Pancreas (tissue), 10 donors: ENCODE measurements around the gene RNFT2. TPM values are rescaled to one million over a fixed set of nuclear protein-coding genes. Genes with fewer than 3 reads are reported as not detected.
A peak's percentile ranks its signal among the peaks of the same experiment; 100 is the strongest.

Experiments used
- ATAC-seq, 4 donors: fragments of 200-7000 bp; cut with Tn5 transposase; one replicate each; pipeline versions ENCODE4 v1.8.0 to v1.9.1; 2020; ENCODE audit warnings: mild to moderate bottlenecking in 4 of 4, moderate library complexity in 4 of 4
- DNase-seq, 6 donors: peaks; one replicate each; pipeline ENCODE4 v3.0.0-alpha.2; 2020
- FAIRE-seq: peaks from 2 replicates; lab custom pipeline; 2012; peaks lifted over from hg19 to GRCh38; lab: Jason Lieb, UNC
- H3K27ac ChIP-seq, 4 donors: fragments of 200-600 bp; sonication (generic); 1 replicate in 3 of 4; 2 replicates in 1 of 4; pipeline versions ENCODE4 v1.5.0 to v1.8.0; 2020
- H3K27me3 ChIP-seq, 4 donors: fragments of 200-600 bp; one replicate each; pipeline ENCODE4 v1.8.0; 2021
- H3K36me3 ChIP-seq, 3 donors: fragments of 200-600 bp; sonication (generic) in 1 of 3; one replicate each; pipeline versions ENCODE4 v1.5.0 to v1.8.0; 2020 to 2021
- H3K4me1 ChIP-seq, 3 donors: fragments of 200-600 bp; one replicate each; pipeline ENCODE4 v1.8.0; 2021
- H3K4me3 ChIP-seq, 4 donors: fragments of 200-600 bp; sonication (generic) in 2 of 4; one replicate each; pipeline versions ENCODE4 v1.5.0 to v1.8.0; 2020 to 2021
- H3K9me3 ChIP-seq, 4 donors: fragments of 200-600 bp; one replicate each; pipeline ENCODE4 v1.8.0; 2021
- CTCF ChIP-seq, 4 donors: fragments of 200-600 bp; sonication (generic) in 3 of 4; IDR thresholded peaks; one replicate each; pipeline versions ENCODE4 v1.5.0 to v1.8.0; 2021; ENCODE audit warnings: antibody characterized with exemption in 4 of 4
- whole genome bisulfite sequencing, 2 donors: extraction: QIAGEN DNeasy Blood & Tissue Kit; methylation state at CpG; one replicate each; pipeline ENCODE4 v1.1.7; 2013; 5-methylcytosine and 5-hydroxymethylcytosine counted together
- intact Hi-C, 3 donors: fragments of 100-400 bp; cut with DNase I; formaldehyde crosslinking; loops; one replicate each; pipeline versions ENCODE4 v1.11.1 to v1.14.2; 2022
- polyA plus RNA-seq, 2 donors: library from polyadenylated mRNA; stranded (reverse); fragments of 200-250 nt; gene quantifications; one replicate each; pipeline ENCODE4 v1.2.3, GENCODE V29; 2013
- total RNA-seq, 6 donors: library from RNA; stranded (reverse); fragmentation: NEBNext Ultra II Directional in 4 of 6; extraction: Animal tissue kit (Norgen Biotek cat#: 25700) in 4 of 6; gene quantifications; one replicate each; pipeline versions ENCODE4 v1.2.1 to v1.2.4, GENCODE V29; 2021 to 2023
- donor health status: healthy with polysubstance abuse.
- donor health status: DM: no; HTN: no; CAD: no; lungs with moderate emphysema.
- donor health status: DM: no; HTN: no; CAD: no.
- donor health status: control.
- donor health status: control.
- donor health status: Bipolar disorder and iron deficiency.
- donor health status: DM: yes; HTN: yes; CAD: no.
- donor health status: DM: no; HTN: no; CAD: no.
- donor health status: DM: no; HTN: no; CAD: no.
- donor health status: DM: yes; HTN: yes; CAD: no.

RNFT2 gene
- total and polyA plus RNA-seq, 8 donors = 0.51 to 2.6 (median 1.5) TPM

DNA sequence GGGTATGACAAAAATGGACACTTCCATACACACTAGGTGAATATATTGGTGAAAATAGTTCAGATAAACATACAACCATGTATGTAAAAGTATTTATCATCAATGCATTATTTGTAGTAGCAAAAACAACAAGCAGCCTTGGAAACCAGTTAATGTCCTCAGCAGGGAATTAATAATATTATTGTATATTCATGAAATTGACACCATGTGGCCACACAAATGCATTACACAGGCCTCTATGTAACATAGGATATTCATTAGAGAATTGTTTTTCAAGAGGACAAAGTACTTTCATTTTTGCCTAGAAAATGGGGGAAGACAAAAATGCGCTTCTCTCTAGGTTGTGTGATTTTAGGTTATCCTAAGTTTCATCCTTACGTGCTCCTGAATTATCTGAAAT, 24.6 kb upstream of the RNFT2 start:
- H3K36me3 ChIP-seq = peaks cover 0 to 14% (median 0%) of the 10 kb centered on the region in 3 donors
- no peak overlapping the region for H3K4me3 ChIP-seq
- 94 to 96% methylated on average over 2 of the region's 2 CpGs for WGBS, 2 donors
- H3K4me1 ChIP-seq = peaks cover 0 to 6% (median 0%) of the 10 kb centered on the region in 3 donors
- intact Hi-C loops = loop anchor here in 1 of 3 donors (10.0 kb wide), 1 partner anchor 719 kb away; no protein-coding TSS in a partner anchor
- DNase-seq = no peak
- TF ChIP-seq CTCF (IDR thresholded peaks at IDR 0.05) = no peak
- H3K27me3 ChIP-seq = no peaks in the 10 kb centered on the region
- FAIRE-seq = no peak
- H3K9me3 ChIP-seq = no peaks in the 10 kb centered on the region
- no peak overlapping the region for H3K27ac ChIP-seq
- ATAC-seq = no peak

GRCh38 chr12:116714175-116714574, 23.9 kb upstream of the RNFT2 start:
- intact Hi-C loops = loop anchor here in 1 of 3 donors (10.0 kb wide), 1 partner anchor 719 kb away; no protein-coding TSS in a partner anchor
- Histone ChIP-seq H3K9me3 (no peaks in the 10 kb centered on the region), H3K27me3 (no peaks in the 10 kb centered on the region), H3K4me1 (no peaks in the 10 kb centered on the region), H3K27ac (no peak overlapping the region), H3K4me3 (no peak overlapping the region), H3K36me3 (peaks cover 0 to 14% (median 0%) of the 10 kb centered on the region in 3 donors)
- DNase-seq (no peak), ATAC-seq (no peak), FAIRE-seq (no peak)
- no peak for TF ChIP-seq CTCF (IDR thresholded peaks at IDR 0.05)
- WGBS, 2 donors = 86 to 89% methylated on average over 9 of the region's 9 CpGs

- WGBS, 2 donors = 87 to 88% methylated on average over 27 of the region's 27 CpGs
- Histone ChIP-seq H3K27ac (no peak overlapping the region), H3K4me3 (no peak overlapping the region), H3K4me1 (no peaks in the 10 kb centered on the region), H3K36me3 (peaks cover 0 to 14% (median 0%) of the 10 kb centered on the region in 3 donors), H3K27me3 (no peaks in the 10 kb centered on the region), H3K9me3 (no peaks in the 10 kb centered on the region)
- intact Hi-C loops = loop anchor here in 1 of 3 donors (10.0 kb wide), 1 partner anchor 723 kb away; no protein-coding TSS in a partner anchor
- peak in 1 of 6 donors; percentile 32 for DNase-seq
- ATAC-seq = peak in 3 of 4 donors; percentile 10 to 38 (median 17)
- no peak for TF ChIP-seq CTCF (IDR thresholded peaks at IDR 0.05)
- no peak for FAIRE-seq
Observed at GRCh38 chr12:116717466-116718437, 20.4 kb upstream of the RNFT2 start.

GRCh38 chr12:116718655-116719454, 19.3 kb upstream of the RNFT2 start:
- Histone ChIP-seq H3K36me3 (peaks cover 0 to 14% (median 0%) of the 10 kb centered on the region in 3 donors), H3K27ac (no peak overlapping the region), H3K9me3 (no peaks in the 10 kb centered on the region), H3K4me3 (no peak overlapping the region), H3K27me3 (no peaks in the 10 kb centered on the region), H3K4me1 (no peaks in the 10 kb centered on the region)
- no peak for TF ChIP-seq CTCF (IDR thresholded peaks at IDR 0.05)
- ATAC-seq (no peak), FAIRE-seq (no peak), DNase-seq (no peak)
- WGBS, 2 donors = 67 to 69% methylated on average over 10 of the region's 10 CpGs
- intact Hi-C loops = loop anchor here in 1 of 3 donors (10.0 kb wide), 1 partner anchor 724 kb away; no protein-coding TSS in a partner anchor
